ENCODE measurements around the gene DQX1. TPM values are rescaled to one million over a fixed set of nuclear protein-coding genes. Genes with fewer than 3 reads are reported as not detected.

The DQX1 gene
- polyA plus RNA-seq, 1 donor (not counting 4 experiments of a cell fraction or from before 2014, with no cell fraction given), result 5.9 TPM

- no peak overlapping the region for H3K27ac ChIP-seq (ENCODE audit: control insufficient read depth, insufficient read depth, low read length)
- TF ChIP-seq EZH2 (IDR thresholded peaks at IDR 0.05; ENCODE audit: low read length), result no peak
- TF ChIP-seq CTCF (optimal IDR thresholded peaks at IDR 0.05 in 1 of 3, IDR thresholded peaks at IDR 0.05 in 1 of 3, conservative IDR thresholded peaks at IDR 0.05 in 1 of 3; ENCODE audit: extremely low read depth in 1 of 3, insufficient read depth in 2 of 3, low read length in 3 of 3), result no peak
- no peak overlapping the region for H3K4me3 ChIP-seq (ENCODE audit: control insufficient read depth in 2 of 3, extremely low read depth in 1 of 3, insufficient read depth in 2 of 3, low read depth in 1 of 3, low read length in 3 of 3)
- no peaks in the 10 kb centered on the region for H3K9me3 ChIP-seq (ENCODE audit: control insufficient read depth, low read depth, low read length)
- H3K27me3 ChIP-seq (ENCODE audit: control insufficient read depth, extremely low read depth, insufficient read depth, low read length), result no peaks in the 10 kb centered on the region
- no peak overlapping the region for H3K9ac ChIP-seq (ENCODE audit: control insufficient read depth, extremely low read depth, insufficient read depth, low read length)
- DNase-seq (ENCODE audit: low read depth, low spot score) (no peak), FAIRE-seq (no peak)
- no peak overlapping the region for H3K4me2 ChIP-seq (ENCODE audit: control insufficient read depth, extremely low read depth, insufficient read depth, low read depth, low read length)
- H3K9me1 ChIP-seq (ENCODE audit: control insufficient read depth, extremely low read depth, insufficient read depth, low read length), result peaks cover 4% of the 10 kb centered on the region
- H3K36me3 ChIP-seq (ENCODE audit: control insufficient read depth in 2 of 2, extremely low read depth in 1 of 2, insufficient read depth in 2 of 2, low read length in 2 of 2), result peaks cover 5 to 13% of the 10 kb centered on the region in 2 experiments
- no peaks in the 10 kb centered on the region for H4K20me1 ChIP-seq (ENCODE audit: control insufficient read depth, extremely low read depth, insufficient read depth, low read length)
- H2AFZ ChIP-seq (ENCODE audit: control insufficient read depth, low read length), result no peak overlapping the region
- peaks cover 21% of the 10 kb centered on the region for H3K4me1 ChIP-seq (ENCODE audit: control insufficient read depth, extremely low read depth, insufficient read depth, low read length)
- peaks cover 19% of the 10 kb centered on the region for H3K79me2 ChIP-seq (ENCODE audit: control insufficient read depth, insufficient read depth, low read length)
- dilution Hi-C loops (cut with MboI; ENCODE audit: extremely low pct_ligation_motif_present, low sequenced_read_pairs), result no loop called here
Measured at GRCh38 chr2:74533464-74533863, 7.4 kb upstream of the DQX1 start.

GRCh38 chr2:74532222-74532621, 6.2 kb upstream of the DQX1 start:
- DNase-seq (ENCODE audit: low read depth, low spot score) (no peak), FAIRE-seq (no peak)
- peak in 2 of 3 experiments; percentile 22 to 46 for TF ChIP-seq CTCF (optimal IDR thresholded peaks at IDR 0.05 in 1 of 3, IDR thresholded peaks at IDR 0.05 in 1 of 3, conservative IDR thresholded peaks at IDR 0.05 in 1 of 3; ENCODE audit: extremely low read depth in 1 of 3, insufficient read depth in 2 of 3, low read length in 3 of 3)
- no peak for TF ChIP-seq EZH2 (IDR thresholded peaks at IDR 0.05; ENCODE audit: low read length)
- dilution Hi-C loops (cut with MboI; ENCODE audit: extremely low pct_ligation_motif_present, low sequenced_read_pairs), result no loop called here
- Histone ChIP-seq H3K9ac (ENCODE audit: control insufficient read depth, extremely low read depth, insufficient read depth, low read length) (no peak overlapping the region), H3K9me3 (ENCODE audit: control insufficient read depth, low read depth, low read length) (no peaks in the 10 kb centered on the region), H3K36me3 (ENCODE audit: control insufficient read depth in 2 of 2, extremely low read depth in 1 of 2, insufficient read depth in 2 of 2, low read length in 2 of 2) (peaks cover 17 to 18% of the 10 kb centered on the region in 2 experiments), H4K20me1 (ENCODE audit: control insufficient read depth, extremely low read depth, insufficient read depth, low read length) (no peaks in the 10 kb centered on the region), H3K27me3 (ENCODE audit: control insufficient read depth, extremely low read depth, insufficient read depth, low read length) (no peaks in the 10 kb centered on the region), H3K9me1 (ENCODE audit: control insufficient read depth, extremely low read depth, insufficient read depth, low read length) (no peaks in the 10 kb centered on the region), H3K27ac (ENCODE audit: control insufficient read depth, insufficient read depth, low read length) (no peak overlapping the region), H2AFZ (ENCODE audit: control insufficient read depth, low read length) (no peak overlapping the region), H3K4me1 (ENCODE audit: control insufficient read depth, extremely low read depth, insufficient read depth, low read length) (peaks cover 25% of the 10 kb centered on the region), H3K4me3 (ENCODE audit: control insufficient read depth in 2 of 3, extremely low read depth in 1 of 3, insufficient read depth in 2 of 3, low read depth in 1 of 3, low read length in 3 of 3) (no peak overlapping the region), H3K79me2 (ENCODE audit: control insufficient read depth, insufficient read depth, low read length) (peaks cover 31% of the 10 kb centered on the region), H3K4me2 (ENCODE audit: control insufficient read depth, extremely low read depth, insufficient read depth, low read depth, low read length) (no peak overlapping the region)

Measured in keratinocyte (primary cell).